ENCODE results near the gene GAN.
A peak's percentile ranks its signal among the peaks of the same experiment; 100 is the strongest.

The GAN gene

DNA sequence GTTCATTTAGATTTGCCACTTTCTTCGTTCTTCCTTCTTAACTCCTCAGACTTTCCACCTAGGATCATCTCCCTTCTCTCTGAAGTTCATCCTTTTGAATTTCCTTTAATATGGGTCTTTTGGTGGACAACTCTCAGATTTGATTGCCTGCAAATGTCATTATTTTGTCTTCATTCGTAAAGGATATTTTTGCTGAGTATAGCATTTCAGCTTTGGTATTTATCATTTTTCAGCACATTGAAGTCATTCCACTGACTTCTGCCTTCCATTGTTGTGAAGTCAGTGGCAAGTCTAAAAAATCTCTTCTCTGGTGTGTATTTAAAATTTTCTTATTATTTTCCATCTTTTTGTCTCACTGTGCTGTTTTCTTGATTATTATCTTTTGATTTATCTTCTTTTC is 45.4 kb downstream of the GAN start:
- no peak for FAIRE-seq

DNA sequence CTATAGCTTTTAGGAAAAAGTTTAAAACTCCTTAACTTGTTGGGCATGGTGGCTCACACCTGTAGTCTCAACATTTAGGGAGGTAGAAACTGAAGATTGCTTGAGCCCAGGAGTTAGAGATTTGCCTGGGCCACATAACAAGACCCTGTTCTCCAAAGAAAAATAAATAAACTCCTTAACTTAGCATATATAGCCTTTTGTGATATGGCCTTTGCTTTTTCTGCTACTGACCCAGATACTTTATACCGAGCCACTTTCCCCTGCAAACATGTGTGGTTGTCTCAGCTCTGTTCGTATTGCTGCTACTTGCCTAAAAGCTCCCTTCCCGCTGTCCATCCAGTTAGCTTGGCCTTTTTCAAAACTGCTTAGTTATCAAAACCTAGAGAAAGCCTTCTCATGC is 51.0 kb downstream of the GAN start:
- no peak for FAIRE-seq

DNA sequence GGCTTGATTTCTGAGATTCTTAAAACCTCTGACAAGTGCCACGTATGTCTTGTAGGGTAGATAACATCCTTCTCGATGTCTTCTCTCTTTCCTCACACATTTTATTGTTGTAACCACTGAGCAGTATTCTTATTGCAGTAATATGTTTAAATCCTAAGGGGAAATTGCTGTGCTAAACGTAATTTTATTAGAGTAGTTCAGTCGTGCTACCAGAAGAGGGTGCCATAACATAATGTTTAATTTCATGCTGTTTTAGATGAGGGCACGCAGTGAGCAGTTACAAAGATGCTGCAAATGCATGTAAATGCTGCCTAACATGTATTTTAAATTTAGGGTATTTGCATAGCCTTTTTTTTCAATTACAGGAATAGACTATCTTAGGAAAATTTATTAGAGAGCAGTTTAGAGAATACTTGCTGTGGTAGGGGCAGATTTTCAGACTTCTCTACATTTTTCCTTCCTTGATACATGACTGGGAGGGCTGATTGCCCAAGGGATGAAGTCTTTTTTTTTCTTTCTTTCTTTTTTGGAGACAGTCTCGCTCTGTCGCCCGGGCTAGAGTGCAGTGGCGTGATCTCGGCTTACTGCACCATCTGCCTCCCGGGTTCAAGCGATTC is 51.7 kb downstream of the GAN start:
- peak; percentile 97 for FAIRE-seq

DNA sequence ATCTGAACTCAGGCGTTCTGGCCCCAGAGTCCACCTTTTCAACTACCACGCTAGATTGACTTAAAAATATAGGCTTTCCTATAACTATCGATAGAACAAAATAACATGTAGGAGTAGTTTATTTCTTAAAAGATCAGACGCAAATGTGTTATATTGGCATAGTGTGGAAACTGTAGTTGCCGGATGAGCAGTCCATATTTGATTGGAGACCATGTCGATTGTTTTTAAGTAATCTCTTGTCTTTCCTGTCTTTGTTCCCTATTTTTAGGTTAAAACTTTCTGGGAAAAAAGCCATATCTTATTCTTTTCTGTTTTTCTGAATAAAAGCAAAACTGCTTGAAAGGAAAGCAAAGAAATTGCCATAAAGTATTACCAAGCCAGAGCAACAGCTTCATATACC is 53.1 kb downstream of the GAN start:
- no peak for FAIRE-seq

DNA sequence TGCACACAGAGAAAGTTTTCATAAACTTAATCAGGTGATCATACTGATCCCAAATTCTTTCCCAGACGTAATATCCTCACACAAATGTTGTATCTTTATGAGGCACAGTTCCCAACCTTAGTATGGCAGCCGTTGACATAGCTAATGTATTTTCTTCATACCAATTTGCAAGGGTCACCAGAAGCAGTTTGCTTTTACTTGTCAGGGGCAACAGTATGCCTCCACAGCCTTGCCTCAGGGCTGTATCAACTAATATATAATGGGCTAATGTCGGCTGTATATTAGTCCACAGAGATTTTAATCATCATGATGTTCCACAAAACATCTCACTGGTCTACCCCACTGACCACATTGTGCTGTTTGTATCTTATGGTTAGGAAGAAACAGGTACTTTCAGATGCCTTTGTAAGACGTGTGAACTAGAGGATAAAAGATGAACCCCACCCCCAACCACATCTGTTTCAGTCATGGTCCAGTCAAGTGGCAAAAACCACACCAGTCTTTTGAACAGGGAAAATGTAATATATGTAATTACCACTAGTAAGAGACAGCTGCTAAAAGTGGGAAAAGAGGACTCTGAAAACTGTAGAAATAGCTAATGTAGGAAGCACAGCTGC is 55.2 kb downstream of the GAN start:
- no peak for FAIRE-seq

DNA sequence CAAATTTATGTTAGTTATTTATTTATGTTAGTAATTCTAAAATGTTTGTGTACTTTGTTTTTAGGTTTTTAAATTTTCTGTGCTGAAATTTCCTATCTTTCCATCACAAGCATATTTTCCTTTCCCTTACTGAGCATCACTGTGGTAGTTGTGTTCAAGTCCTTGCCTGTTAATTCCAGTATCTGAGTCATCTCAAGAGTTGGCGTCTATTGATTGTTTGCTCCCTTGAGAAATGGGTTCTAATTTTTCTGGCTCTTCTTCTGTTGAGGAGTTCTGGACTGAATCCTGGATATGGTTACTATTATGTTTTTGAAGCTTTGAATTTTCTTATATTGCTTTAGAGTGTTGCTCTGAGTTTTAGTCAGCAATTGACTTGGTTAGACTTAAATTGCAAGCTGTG is 56.3 kb downstream of the GAN start:
- FAIRE-seq = no peak

DNA sequence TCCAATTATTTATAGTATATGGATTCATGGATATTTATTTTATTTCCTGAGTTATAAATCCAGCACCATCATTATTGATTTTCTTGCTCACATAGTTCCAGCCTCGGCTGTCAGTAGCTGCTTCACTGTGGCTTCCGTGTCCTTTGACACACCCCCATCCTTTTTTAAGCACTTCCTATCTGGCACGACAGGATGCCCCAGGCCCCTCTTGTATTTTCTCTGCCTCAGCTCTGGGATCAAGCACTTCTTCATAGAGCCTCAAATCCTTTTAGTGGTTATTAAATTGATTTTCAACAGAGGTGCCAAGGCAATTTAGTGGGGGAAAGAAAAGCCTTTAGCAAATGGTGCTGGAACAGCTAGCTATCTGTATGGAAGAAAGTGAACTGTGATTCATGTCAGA is 59.8 kb downstream of the GAN start:
- FAIRE-seq = no peak

DNA sequence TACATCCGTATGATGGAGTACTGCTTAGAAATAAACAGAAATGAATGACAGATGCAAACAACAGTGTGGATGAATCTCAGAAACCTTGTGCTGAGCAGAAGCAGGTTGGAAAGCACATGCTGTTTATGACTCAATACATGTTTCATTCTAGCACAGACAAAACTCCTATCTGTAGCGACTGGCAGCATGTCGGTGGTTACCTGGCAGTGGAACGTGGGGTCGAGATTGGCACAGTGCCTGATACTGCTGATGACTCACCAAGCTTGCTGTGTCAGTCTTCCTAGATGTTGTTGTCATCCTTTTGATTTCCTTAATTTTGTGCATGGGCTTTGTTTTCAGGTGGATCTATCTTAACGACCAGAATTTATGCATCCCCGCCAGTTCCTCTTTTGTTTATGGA is 62.1 kb downstream of the GAN start:
- no peak for FAIRE-seq

DNA sequence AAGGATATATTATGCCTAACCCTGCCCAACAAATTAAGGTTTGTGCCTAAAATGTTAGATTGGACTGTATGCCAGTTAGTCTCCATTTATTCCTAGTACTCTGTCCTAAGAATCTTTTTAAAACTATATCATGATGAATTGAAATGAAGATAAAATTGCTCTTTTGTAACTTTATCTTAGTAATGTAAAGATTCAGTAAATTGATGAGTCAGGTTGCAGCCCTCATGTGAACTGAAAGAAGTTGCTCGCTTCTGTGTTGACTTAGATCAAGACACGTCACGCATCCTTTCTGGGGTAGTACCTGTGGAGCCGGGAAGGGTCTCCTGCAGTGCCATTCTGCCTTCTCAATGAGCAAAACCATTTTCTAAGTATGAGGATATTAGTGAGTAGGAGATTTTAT is 63.3 kb downstream of the GAN start:
- FAIRE-seq = no peak

DNA sequence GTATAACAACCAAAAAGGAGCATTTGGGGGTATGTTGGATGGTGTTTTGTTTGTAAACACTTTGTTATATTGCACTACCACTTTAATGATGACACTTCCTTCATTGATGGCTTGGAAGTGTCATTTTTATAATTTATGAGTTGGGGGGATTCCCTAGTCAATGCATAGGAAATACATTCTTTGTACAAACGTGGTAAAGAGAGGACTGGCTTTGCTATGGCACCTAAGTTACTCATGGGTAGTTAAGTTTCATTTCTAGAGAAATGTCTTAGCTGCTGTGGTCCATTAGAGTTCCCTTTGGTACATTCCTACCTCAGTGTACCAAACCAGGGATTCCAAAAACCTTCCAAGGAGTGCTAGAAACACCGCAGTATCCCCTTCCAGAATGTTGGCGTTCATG is 66.2 kb downstream of the GAN start:
- FAIRE-seq = no peak

DNA sequence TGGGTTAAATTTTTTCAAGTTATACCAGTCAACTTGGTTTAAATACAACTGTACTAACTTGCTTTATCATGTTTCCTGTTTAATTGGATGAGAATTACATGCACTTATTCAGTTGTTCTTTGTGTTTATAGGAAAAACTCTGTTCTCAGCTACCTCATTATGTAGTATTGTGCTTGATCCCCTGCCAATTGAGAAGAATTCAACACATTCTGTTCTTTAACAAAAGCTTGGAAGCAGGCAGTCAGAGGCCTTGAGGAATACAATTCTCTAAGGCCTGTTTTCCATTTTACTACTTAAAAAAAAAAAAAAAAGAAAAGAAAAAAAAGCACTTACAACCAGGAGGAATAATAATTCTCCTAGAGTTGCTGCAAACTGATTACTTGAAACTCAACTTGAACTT is 69.2 kb downstream of the GAN start:
- no peak for FAIRE-seq

DNA sequence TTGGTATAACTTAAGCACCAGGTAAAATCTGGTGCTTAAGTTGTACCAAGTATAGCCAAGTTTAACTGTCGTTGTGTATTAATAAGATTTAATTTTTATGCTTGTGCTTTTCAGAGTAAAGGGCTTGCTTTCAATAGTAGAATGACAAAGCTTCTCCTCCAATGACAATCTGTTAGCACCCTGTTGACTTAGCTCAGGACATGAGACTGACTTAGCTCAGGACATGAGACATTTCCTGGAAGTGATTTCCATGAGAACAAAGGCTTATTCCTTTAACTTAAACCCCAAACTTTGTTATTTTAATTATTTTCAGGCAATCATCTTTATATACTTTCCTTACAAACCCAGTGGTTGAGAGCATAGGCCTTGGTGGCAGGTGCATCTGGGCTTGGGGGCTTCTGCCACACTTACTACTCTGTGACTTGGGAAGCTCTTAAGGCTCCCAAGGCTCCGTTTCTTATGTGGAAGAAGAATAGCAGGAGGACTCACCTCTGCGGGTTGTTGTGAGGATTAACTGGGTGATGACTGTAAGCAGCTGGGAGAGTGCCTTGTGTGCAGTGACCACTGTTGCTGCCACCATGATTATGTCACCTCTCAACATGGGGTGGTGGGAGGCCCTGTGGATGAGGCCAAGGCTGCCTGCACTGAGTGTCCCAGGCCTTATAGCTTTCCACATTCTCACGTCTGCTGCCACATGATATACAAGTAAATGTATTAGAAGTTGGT is 70.4 kb downstream of the GAN start:
- FAIRE-seq = no peak

DNA sequence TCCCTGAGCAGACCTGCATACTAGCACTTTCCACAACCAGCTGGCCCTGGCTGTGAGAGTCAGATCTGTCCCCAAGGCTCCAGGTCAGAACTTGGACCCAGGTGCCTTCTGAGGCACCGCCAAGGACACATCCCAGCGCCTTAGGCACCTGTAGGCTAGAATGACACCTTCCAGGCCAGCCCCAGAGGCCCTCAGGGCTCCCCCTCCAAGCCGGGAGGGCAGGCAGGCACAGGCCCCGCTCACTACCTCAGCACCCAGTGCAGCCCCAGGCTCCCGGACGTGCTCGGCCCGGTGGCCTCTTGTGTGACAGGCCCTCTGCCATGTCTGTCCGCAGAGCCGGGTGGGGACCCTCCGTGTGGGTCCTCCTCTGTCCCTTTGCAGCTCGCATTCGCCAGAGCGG is 73.6 kb downstream of the GAN start:
- FAIRE-seq = no peak

DNA sequence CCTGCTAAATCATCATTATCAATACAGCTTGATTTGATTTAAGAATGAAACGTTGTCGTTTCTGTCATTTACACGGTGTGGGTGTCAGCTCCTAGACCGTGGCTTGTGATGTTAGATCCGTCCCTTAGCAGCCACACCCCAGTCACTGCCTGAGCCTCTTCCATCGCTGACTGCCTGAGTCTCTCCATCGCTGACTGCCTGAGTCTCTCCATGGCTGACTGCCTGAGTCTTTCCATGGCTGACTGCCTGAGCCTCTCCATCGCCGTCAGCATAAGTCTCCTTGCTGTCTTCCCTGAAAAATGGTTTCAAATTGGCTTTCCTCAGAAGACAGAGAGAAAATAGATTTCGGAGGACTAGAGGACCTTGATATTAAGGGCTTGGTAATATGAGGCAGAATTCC is 76.1 kb downstream of the GAN start:
- no peak for FAIRE-seq

DNA sequence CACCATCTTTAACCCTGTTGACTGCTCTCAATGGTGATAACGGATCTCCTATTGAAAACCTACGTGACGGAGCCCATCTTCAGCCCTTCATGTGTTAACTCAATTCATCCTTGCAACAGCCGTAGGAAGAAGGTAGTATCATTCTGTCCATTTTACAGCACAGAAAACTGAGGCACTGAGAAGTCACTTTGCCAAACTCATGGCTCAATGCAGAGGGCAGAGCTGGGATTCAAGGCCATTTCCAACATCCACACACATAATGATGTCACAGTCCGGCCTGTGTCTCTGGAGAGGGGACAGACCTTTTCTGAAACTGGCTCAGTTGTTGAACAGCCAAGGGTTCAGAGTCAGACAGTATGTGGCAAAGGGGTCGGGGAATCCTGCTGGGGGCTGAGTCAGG is 77.2 kb downstream of the GAN start:
- no peak for FAIRE-seq

DNA sequence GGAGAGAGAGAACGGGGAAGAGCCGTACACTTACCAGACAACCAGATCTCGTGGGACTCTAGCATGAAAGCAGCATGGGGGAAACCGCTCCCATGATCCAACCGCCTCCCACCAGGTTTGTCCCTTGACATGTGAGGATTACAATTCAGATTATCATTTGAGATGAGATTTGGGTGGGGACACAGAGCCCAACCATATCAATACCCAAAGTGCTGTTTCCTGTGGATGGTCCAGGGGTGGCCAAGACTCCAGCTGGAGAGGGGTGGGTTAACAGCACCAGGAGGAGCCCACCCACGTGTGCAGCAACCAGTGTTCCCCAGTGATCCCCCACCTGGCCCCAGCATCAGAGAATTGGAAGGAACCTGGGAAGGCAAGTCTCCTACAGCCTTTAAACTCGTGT is 79.7 kb downstream of the GAN start:
- no peak for FAIRE-seq

DNA sequence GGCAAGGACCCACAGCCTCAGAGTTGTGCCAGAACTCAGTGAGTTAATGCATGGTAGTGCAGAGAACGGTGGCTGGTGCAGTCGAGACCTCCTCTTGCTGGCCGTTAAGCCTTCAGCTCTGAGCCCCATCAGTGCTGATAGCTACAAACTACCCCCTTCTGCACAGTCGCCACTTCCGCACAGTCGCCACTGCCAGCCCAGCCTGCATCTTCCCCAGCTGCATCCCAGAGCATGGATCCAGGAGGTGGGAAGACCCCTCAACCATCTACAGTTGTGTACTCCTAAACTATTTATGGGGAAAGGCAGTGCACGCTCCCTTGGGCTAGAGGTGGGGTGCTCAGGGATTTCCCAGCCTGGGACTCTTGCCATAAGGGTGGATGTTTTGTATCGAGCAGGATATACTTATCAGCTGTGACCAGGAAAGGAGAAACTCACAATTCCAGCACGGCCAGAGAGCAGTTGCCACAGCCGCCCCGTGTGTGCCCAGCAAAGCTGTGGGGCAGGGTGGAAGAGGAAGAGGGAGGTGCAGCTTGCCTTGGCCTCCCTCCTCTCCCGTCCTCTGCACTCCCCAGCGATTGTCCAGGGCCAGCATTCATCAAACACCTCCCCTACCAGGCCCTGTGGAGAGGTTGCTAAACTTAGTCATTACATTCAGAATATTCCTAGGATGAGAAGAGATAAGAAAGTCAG is 80.3 kb downstream of the GAN start:
- FAIRE-seq = no peak

DNA sequence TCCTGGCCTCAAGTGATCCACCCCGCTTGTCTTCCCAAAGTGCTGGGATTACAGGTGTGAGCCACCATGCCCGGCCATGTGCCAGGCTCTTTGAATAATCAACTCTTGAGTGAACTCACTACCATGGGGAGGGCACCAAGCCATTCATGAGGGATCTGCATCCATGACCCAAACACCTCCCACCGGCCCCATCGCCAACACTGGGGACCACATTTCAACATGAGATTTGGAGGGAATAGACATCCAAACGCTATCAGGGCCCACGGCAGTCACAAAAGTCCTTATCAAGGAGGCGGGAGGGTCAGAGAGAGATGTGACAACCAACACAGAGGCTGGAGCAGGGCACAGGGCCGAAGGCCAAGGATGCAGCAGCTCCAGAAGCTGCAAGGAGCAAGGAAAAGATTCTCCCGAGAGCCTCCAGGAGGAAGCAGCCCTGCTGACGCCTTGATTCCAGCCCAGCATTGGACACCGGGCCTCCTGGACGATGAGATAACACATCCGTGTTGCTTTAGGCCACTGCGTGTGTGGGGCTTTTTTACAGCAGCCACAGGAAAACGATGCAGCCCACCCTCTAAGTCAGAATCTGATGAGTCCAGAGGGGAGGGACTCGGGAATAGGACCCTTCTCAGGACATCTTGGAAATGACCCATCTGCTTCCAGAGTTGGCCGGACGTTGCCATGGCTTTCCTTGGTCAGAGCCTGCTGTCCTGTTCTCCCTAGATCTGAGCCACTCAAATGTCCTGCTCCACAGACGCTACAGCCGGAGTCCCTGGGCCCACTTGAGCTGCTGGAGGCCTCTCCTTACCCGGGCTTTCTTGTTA is 82.5 kb downstream of the GAN start:
- no peak for FAIRE-seq

DNA sequence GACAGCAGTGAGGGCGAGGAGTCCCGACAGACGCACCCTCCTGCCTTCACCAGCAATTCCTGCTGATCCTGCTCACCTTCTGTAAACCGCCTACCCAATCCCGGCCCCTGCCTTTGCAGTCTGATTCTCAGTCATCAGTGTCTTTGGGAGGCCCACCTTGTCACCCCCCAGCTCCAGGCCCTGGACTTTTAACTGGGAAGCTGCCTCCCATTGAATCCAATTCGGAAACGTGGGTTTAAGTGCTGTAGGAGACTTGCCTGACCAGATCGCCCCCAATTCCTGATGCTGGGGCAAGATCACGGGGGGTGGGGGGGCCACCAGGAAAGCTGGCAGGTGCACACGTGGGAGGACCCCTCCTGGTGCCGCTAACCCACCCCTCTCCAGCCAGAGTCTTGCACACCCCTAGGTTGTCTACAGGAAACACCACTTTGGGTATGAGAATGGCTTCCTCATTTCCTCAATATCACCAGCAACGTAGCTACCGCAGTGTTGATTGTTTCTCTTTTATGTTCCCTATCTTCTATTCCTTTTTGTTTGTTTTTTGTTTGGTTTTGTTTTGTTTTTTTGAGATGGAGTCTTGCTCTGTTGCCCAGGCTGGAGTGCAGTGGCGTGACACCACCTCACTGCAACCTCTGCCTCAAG is 83.2 kb downstream of the GAN start:
- no peak for FAIRE-seq

DNA sequence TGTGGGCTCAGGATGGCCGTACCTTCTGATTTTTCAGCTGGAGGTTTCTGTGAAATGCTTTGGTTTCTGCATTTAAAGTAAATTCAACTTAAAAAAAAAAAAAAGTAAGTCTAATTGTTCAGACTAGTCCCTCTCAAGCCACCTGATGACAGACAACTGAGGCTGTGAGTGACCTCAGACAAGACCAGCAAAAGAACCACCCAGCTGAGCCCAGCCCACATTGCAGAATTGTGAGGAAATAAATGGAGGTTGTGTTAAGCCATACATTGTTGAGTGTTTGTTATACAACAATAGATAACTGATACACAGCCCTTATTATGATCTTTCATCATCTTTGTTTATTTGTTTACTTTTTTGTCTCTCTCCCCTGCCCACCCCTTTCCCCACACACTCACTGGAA is 85.1 kb downstream of the GAN start:
- no peak for FAIRE-seq

DNA sequence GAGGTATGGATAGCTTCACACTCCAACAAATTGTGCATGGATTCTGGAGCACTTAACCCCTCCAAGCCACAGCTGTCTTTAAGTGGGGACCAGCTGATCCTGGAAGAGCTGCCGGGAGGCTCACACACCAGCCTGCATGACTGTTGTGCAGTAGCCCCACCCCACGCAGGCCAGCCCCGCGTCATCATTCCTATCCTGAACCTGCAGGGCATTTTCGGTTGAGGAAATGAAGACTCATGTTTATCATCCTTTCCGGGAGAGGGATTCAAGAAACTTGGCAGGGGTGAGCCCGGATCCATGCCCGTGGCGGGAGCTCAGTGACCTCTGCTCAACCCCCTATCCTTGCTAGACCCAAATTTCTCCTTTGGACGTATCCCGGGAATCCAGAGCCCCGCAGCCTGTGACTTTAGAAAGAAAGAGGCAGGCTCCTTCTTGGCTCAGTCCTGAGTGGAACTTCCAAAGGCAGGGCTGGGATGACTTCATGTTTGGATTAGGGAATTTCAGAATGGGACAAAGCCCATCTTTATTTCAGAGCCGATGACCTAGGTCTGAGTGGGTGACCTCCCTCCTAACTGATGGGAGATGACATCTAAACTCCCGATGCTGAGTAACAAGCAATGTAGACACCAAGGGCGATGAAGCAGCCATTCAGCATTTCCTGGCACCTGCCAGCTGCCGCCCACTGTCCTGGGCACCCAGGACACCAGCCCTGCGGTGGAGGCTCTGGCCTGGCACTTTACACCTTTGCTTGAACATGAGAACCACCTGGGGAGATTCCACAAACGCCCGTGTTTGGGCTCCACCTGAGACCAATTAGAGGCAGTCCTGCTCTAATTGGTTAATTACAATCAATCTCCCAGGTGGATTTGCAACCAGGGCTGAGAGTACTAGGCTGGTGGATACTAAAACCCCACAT is 86.5 kb downstream of the GAN start:
- no peak for FAIRE-seq

DNA sequence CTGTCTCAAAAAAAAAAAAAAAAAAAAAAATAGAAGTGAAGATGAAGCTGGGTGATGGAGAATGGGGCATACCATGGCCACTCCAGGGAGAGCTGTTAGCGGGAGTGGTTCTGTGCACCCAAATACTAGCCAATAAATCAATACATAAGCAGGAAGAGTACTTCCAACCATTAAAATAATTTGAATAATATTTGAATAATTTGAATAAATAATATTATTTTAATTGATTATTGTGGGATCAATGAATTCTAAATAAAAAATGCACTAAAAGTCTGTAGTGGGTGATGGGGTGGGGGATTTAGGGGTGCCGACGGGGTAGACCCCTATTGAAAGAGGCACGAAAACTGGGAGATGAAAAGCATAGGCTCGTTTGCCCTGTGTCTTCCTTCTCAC is 88.4 kb downstream of the GAN start:
- no peak for FAIRE-seq
